Karpas-422 (cell line): ENCODE data around the gene VEPH1. TPM values are rescaled to one million over a fixed set of nuclear protein-coding genes. Genes with fewer than 3 reads are reported as not detected.

ENCODE experiments used
- DNase-seq: peaks from one replicate; pipeline ENCODE4 v3.0.0-alpha.2; 2015
- H2AFZ ChIP-seq: fragments of 200-600 bp; sonication (generic); 2 replicates; pipeline ENCODE4 v1.6.1; 2014; ENCODE audit warnings: antibody characterized with exemption, low read length, mixed read lengths
- H3K27ac ChIP-seq: fragments of 200-600 bp; sonication (generic); 2 replicates; pipeline ENCODE4 v1.5.1; 2014; ENCODE audit warnings: mild to moderate bottlenecking, low read length, moderate library complexity
- H3K27me3 ChIP-seq: fragments of 200-600 bp; sonication (generic); 2 replicates; pipeline ENCODE4 v1.6.1; 2014; ENCODE audit warnings: low read length, mixed read lengths
- H3K36me3 ChIP-seq: fragments of 200-600 bp; sonication (generic); 2 replicates; pipeline ENCODE4 v1.6.1; 2014; ENCODE audit warnings: low read length, mixed read lengths; ENCODE audit not compliant: insufficient read depth
- H3K4me1 ChIP-seq: fragments of 200-600 bp; sonication (generic); 2 replicates; pipeline ENCODE4 v1.6.1; 2014; ENCODE audit warnings: mild to moderate bottlenecking, low read length, mixed read lengths
- H3K4me2 ChIP-seq: fragments of 200-600 bp; sonication (generic); 2 replicates; pipeline ENCODE4 v1.6.1; 2014; ENCODE audit warnings: low read length, low read depth, mild to moderate bottlenecking; ENCODE audit not compliant: poor library complexity, severe bottlenecking
- H3K4me3 ChIP-seq: fragments of 200-600 bp; sonication (generic); 2 replicates; pipeline ENCODE4 v1.5.1; 2014; ENCODE audit warnings: mild to moderate bottlenecking, antibody characterized with exemption, low read length, mixed read lengths
- H3K79me2 ChIP-seq: fragments of 200-600 bp; sonication (generic); 2 replicates; pipeline ENCODE4 v1.6.1; 2014; ENCODE audit warnings: mild to moderate bottlenecking, low read length, mixed read lengths
- H3K9ac ChIP-seq: fragments of 200-600 bp; sonication (generic); 2 replicates; pipeline ENCODE4 v1.6.0; 2014; ENCODE audit warnings: low read length
- H3K9me2 ChIP-seq: fragments of 200-600 bp; sonication (generic), shearing (Covaris generic); replicated peaks from 2 replicates; pipeline ENCODE4 v1.6.0; 2014; ENCODE audit warnings: mild to moderate bottlenecking, low read length, moderate library complexity; ENCODE audit not compliant: insufficient read depth
- H3K9me3 ChIP-seq: fragments of 300-700, 200-600 bp; sonication (generic); 2 replicates; pipeline ENCODE4 v1.6.1; 2014; ENCODE audit warnings: low read length, mixed read lengths
- H4K20me1 ChIP-seq: fragments of 200-600 bp; sonication (generic); 2 replicates; pipeline ENCODE4 v1.6.1; 2014; ENCODE audit warnings: mild to moderate bottlenecking, antibody characterized with exemption, low read length, low read depth; ENCODE audit not compliant: insufficient read depth
- total RNA-seq: library from RNA; depleted of rRNA; stranded (reverse); fragments of >200 nt; shearing (Covaris generic); gene quantifications from 2 replicates; pipeline ENCODE4 v1.2.3, GENCODE V29; 2014; ENCODE audit warnings: low replicate concordance; rRNA removed

VEPH1 gene
- total RNA-seq = not detected in 2 replicates

DNA sequence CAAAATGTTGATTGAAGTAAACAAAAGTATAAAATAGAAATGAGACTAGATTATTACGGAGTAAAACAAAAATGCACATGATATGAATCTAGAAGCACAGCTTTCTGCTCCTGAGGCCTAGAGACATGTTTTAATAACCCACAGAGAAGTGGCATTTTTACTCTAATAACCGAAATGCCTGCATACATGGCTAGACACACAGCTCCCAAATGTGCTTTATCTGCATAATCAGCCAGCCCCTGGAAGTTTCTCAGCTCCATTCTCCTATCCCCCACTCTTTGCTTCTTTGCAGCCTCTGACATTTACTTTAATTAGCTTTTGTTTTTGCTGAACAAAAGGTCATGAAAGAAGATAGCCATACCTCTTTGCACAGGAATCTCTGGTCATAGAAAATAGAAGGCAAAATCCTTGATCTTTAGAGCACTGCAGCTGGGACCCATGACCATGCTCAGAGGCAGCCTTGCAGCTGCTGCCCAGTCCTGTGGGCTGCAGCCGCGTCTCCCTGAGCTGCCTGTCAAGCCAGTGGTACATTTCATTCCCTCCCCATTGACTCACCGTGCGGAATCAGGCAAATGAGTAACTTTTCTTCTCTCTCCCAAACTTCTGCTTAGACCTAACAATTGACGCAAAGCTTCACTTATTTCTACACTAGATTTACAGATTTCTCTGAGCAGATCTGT is at the start of gene VEPH1:
VEPH1 (minus strand) TSS at position 501 of the 680 bp plus-strand sequence. CDS start 8,067 bp downstream, outside the sequence.
- Histone ChIP-seq H2AFZ (no peak within 1 kb of the TSS), H3K4me1 (no peaks in the 10 kb centered on the region), H3K9me3 (no peaks in the 10 kb centered on the region), H4K20me1 (no peaks in the 10 kb centered on the region), H3K27ac (no peak within 1 kb of the TSS), H3K4me2 (no peak within 1 kb of the TSS), H3K27me3 (no peaks in the 10 kb centered on the region), H3K36me3 (no peaks in the 10 kb centered on the region), H3K79me2 (no peaks in the 10 kb centered on the region), H3K9ac (no peak within 1 kb of the TSS), H3K4me3 (no peak within 1 kb of the TSS), H3K9me2 (no peaks in the 10 kb centered on the region)
- no peak for DNase-seq

DNA sequence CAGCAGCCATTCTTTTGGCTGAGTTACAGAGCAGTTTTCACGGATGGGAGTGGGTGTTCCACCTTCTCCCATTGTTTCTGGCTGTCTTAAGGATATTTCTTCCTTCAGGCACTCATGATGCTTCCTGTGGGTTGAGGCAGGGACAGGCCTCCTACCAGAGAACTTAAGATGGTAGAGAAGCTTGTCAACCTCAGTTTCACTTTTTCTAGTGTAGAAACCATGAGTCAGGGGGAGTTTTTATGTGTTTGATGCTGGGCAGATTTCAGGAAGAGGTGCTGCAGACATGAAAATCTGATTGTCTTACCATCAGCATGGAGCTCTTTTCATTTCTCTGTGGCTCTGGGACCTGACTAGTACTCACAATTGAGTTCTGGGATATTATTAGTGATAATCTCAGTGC is 48.7 kb upstream of the VEPH1 start:
- H4K20me1 ChIP-seq = no peaks in the 10 kb centered on the region
- no peaks in the 10 kb centered on the region for H3K9me3 ChIP-seq
- H2AFZ ChIP-seq = no peak overlapping the region
- no peak overlapping the region for H3K4me2 ChIP-seq
- no peak overlapping the region for H3K4me3 ChIP-seq
- no peak overlapping the region for H3K9ac ChIP-seq
- H3K79me2 ChIP-seq = no peaks in the 10 kb centered on the region
- no peaks in the 10 kb centered on the region for H3K4me1 ChIP-seq
- H3K27ac ChIP-seq = no peak overlapping the region
- 0 out of 2 replicates have a peak, but pooled peaks cover 3% of the 10 kb centered on the region for H3K27me3 ChIP-seq
- DNase-seq = no peak
- no peaks in the 10 kb centered on the region for H3K9me2 ChIP-seq
- H3K36me3 ChIP-seq = no peaks in the 10 kb centered on the region

DNA sequence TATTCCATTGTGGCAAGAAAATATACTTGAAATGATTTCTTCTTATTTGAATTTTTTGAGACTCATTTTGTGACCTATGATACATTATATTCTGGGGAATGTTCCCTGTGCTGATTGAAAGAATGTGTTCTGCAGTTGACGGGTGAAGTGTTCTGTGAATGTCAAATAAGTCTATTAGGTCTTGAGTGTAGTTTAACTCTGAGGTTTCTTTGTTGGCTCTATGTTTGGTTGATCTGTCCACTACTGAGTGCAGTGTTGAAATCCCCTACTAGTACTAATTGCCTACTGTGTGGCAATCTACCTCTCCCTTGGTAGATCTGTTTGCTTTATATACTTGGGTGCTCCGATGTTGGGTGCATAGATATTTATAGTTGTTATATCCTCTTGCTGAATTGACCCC is 46.3 kb upstream of the VEPH1 start:
- Histone ChIP-seq H3K4me2 (no peak overlapping the region), H3K9me2 (no peaks in the 10 kb centered on the region), H3K9ac (no peak overlapping the region)

DNA sequence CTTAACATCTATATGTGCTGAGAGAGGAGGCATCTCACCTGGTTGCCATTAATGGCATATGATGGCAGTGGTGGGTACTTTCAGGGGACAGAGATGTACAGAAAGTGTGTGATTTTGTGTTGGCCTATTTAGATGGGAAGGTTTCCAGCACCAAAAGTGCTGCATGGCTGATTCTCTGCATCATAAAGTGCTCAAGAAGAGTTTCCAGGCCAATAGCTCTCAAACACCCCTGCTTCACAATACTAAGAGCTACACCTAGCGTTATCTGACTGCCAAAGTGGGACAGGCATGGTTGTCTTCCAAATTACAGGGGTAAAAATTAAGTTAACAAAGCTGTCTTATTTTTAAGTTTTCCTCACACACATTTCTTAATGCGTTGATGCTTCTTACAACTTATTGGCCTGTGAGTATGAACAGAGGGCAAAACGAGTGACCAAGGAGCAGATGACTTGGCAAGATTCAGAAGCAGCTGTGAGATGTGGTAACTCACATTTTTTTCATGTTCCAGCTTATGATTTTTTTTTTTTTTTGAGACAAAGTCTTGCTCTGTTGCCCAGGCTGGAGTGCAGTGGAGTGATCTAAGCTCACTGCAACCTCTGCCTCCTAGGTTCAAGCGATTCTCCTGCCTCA is 41.4 kb upstream of the VEPH1 start:
- H2AFZ ChIP-seq = no peak overlapping the region
- no peaks in the 10 kb centered on the region for H3K27me3 ChIP-seq
- no peak overlapping the region for H3K27ac ChIP-seq
- DNase-seq = no peak
- no peaks in the 10 kb centered on the region for H3K79me2 ChIP-seq
- H3K9me2 ChIP-seq = no peaks in the 10 kb centered on the region
- no peak overlapping the region for H3K4me2 ChIP-seq
- H3K9me3 ChIP-seq = no peaks in the 10 kb centered on the region
- H3K9ac ChIP-seq = no peak overlapping the region
- no peaks in the 10 kb centered on the region for H3K36me3 ChIP-seq
- H4K20me1 ChIP-seq = no peaks in the 10 kb centered on the region
- no peak overlapping the region for H3K4me3 ChIP-seq
- no peaks in the 10 kb centered on the region for H3K4me1 ChIP-seq

More for the DNA sequence above, 46.3 kb upstream of the VEPH1 start:
- no peaks in the 10 kb centered on the region for H3K36me3 ChIP-seq
- no peak overlapping the region for H2AFZ ChIP-seq
- H3K4me1 ChIP-seq = no peaks in the 10 kb centered on the region
- no peaks in the 10 kb centered on the region for H3K9me3 ChIP-seq
- no peaks in the 10 kb centered on the region for H3K79me2 ChIP-seq
- H3K27ac ChIP-seq = no peak overlapping the region
- no peak overlapping the region for H3K4me3 ChIP-seq
- DNase-seq = no peak
- no peaks in the 10 kb centered on the region for H4K20me1 ChIP-seq
- no peaks in the 10 kb centered on the region for H3K27me3 ChIP-seq

DNA sequence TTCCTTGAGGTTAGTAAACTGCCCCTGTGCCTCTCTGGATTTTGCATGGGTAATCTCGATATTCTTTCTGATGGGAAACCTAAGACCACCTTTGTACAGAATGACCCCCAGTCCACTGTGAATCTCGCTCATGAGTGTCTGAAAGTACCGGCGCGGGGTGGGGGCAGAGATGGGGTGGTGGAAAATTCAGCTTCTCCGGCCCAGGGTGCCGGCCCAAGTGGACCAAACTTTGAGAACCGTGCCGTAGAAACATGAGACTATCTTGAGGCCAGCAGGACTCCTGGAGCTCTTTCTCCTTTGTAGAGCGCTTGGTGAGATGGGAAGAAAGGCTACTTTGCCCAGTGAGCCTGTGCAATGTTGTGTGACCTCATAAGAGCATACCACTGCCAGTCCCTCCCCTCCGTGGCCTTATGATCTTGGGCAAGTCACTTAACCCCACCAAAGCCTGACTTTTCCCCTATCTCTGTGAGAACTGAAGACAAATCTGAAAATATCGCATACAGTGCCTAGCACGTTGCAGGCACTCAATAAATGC is 40.4 kb upstream of the VEPH1 start:
- H4K20me1 ChIP-seq = no peaks in the 10 kb centered on the region
- no peaks in the 10 kb centered on the region for H3K27me3 ChIP-seq
- no peaks in the 10 kb centered on the region for H3K36me3 ChIP-seq
- no peak overlapping the region for H3K9ac ChIP-seq
- H3K79me2 ChIP-seq = no peaks in the 10 kb centered on the region
- no peak overlapping the region for H3K4me2 ChIP-seq
- H3K4me3 ChIP-seq = no peak overlapping the region
- no peaks in the 10 kb centered on the region for H3K4me1 ChIP-seq
- no peaks in the 10 kb centered on the region for H3K9me3 ChIP-seq
- no peak overlapping the region for H3K27ac ChIP-seq
- no peak for DNase-seq
- H3K9me2 ChIP-seq = no peaks in the 10 kb centered on the region
- no peak overlapping the region for H2AFZ ChIP-seq

DNA sequence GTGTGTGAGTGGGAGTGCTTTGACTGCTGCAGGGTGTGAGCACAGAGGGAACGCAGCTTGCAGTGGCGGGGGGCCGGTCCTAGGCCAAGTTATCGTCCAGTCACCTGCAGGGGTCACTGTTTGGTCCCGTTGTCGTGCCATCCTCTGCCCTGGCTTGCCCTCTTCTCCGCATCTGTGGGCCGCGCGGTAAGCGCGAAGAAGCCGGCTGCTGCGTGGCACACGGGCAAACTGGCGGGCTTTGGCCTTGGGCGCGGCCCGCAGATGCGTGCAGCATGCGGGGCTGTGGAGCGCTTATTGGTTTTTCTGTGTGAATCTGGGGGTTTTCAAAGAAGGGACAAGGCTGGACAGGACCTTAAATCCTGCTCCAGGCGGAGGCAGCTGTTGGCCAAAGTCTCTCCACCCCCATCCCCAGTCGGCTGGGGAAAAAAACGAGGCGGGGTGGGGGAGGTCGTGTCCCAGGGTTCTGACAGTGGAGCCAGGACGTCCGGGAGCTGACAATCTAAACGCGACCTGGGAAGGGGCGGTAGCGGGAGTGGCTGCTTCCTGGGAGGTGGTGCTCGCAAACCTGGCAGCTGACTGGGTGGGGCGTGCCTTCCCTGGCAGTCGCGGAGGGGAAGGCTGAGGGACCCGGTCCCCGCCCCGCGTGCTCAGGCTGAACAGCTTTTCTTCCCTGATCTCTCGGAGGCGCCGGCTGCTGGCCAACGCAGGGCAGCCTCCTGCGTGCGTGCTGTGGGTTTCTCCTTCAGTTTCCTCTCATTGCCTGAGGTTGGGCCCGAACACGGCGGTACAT is 39.7 kb upstream of the VEPH1 start:
- Histone ChIP-seq H3K9ac (no peak overlapping the region), H3K27me3 (no peaks in the 10 kb centered on the region), H3K79me2 (no peaks in the 10 kb centered on the region), H4K20me1 (no peaks in the 10 kb centered on the region), H3K4me1 (no peaks in the 10 kb centered on the region), H3K27ac (no peak overlapping the region), H3K9me3 (no peaks in the 10 kb centered on the region), H3K9me2 (no peaks in the 10 kb centered on the region), H3K4me2 (no peak overlapping the region), H3K36me3 (no peaks in the 10 kb centered on the region), H3K4me3 (no peak overlapping the region), H2AFZ (no peak overlapping the region)
- no peak for DNase-seq

DNA sequence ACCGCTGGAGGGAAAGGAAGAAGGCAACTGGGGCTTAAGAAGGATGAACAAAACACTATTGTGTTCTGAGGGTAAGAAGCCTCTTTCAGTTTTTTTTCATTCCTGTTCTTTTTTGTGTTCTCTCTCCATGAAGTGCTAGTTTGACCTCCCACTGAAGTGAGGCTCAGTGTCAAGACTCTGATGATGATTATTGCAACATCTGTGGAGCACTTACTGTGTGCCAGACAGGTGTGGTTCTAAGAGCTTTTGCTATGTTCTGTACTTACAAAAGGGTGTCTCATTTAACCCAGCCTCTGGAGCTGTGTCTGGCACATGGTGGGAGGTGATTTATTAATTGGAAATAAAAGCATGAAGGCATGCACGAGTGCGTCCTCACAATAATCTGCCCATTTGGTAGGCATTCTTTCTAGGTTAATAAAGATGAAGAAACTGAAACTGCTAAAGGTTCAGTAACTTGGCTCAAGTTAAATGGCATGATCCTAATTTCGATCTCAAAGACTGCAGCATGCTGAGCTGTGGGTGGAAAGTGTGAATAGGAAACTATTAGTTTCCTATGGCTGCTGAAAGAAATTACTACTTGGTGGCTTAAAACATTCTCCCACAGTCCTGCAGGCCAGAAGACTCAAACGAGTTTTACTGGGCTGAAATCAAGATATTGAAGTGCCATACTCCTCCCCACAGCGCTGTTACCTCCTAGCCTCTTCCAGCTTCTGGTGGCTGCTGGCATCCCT is 38.5 kb upstream of the VEPH1 start:
- Histone ChIP-seq H3K27ac (no peak overlapping the region), H3K27me3 (no peaks in the 10 kb centered on the region), H2AFZ (no peak overlapping the region), H3K36me3 (no peaks in the 10 kb centered on the region), H4K20me1 (no peaks in the 10 kb centered on the region), H3K4me1 (no peaks in the 10 kb centered on the region), H3K9me3 (no peaks in the 10 kb centered on the region), H3K9ac (no peak overlapping the region), H3K4me3 (no peak overlapping the region), H3K79me2 (no peaks in the 10 kb centered on the region), H3K9me2 (no peaks in the 10 kb centered on the region), H3K4me2 (no peak overlapping the region)
- DNase-seq = no peak
